Measurements from ENCODE around the gene WNK4. TPM values are rescaled to one million over a fixed set of nuclear protein-coding genes. Genes with fewer than 3 reads are reported as not detected.

The WNK4 gene
- total RNA-seq, 1 donor from 2014 or later, result 0.67 TPM

GRCh38 chr17:42787266-42787665 is 6.9 kb downstream of the WNK4 start:
- no peak overlapping the region for H3K4me3 ChIP-seq (ENCODE audit: low read depth, low read length)
- peaks cover 2% of the 10 kb centered on the region for H3K27me3 ChIP-seq (ENCODE audit: control insufficient read depth, insufficient read depth, low read length)
- DNase-seq (ENCODE audit: low read depth), result no peak
- H3K36me3 ChIP-seq (ENCODE audit: control insufficient read depth, insufficient read depth, low read length), result no peaks in the 10 kb centered on the region
- TF ChIP-seq, protein P1, sequence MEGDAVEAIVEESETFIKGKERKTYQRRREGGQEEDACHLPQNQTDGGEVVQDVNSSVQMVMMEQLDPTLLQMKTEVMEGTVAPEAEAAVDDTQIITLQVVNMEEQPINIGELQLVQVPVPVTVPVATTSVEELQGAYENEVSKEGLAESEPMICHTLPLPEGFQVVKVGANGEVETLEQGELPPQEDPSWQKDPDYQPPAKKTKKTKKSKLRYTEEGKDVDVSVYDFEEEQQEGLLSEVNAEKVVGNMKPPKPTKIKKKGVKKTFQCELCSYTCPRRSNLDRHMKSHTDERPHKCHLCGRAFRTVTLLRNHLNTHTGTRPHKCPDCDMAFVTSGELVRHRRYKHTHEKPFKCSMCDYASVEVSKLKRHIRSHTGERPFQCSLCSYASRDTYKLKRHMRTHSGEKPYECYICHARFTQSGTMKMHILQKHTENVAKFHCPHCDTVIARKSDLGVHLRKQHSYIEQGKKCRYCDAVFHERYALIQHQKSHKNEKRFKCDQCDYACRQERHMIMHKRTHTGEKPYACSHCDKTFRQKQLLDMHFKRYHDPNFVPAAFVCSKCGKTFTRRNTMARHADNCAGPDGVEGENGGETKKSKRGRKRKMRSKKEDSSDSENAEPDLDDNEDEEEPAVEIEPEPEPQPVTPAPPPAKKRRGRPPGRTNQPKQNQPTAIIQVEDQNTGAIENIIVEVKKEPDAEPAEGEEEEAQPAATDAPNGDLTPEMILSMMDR (IDR thresholded peaks at IDR 0.05; ENCODE audit: insufficient read depth, low read length, poor library complexity, severe bottlenecking), result no peak

- no peak for DNase-seq (ENCODE audit: low read depth)
- Histone ChIP-seq H3K27me3 (ENCODE audit: control insufficient read depth, insufficient read depth, low read length) (no peaks in the 10 kb centered on the region), H3K4me3 (ENCODE audit: low read depth, low read length) (no peak overlapping the region), H3K36me3 (ENCODE audit: control insufficient read depth, insufficient read depth, low read length) (peaks cover 1% of the 10 kb centered on the region)
- TF ChIP-seq, protein P1 (IDR thresholded peaks at IDR 0.05; ENCODE audit: insufficient read depth, low read length, poor library complexity, severe bottlenecking), result no peak
Observed at GRCh38 chr17:42791948-42792347, 11.5 kb downstream of the WNK4 start.

GRCh38 chr17:42792545-42792944 is 12.1 kb downstream of the WNK4 start:
- peaks cover 1% of the 10 kb centered on the region for H3K36me3 ChIP-seq (ENCODE audit: control insufficient read depth, insufficient read depth, low read length)
- H3K4me3 ChIP-seq (ENCODE audit: low read depth, low read length), result no peak overlapping the region
- DNase-seq (ENCODE audit: low read depth), result no peak
- TF ChIP-seq, protein P1 (IDR thresholded peaks at IDR 0.05; ENCODE audit: insufficient read depth, low read length, poor library complexity, severe bottlenecking), result no peak
- no peaks in the 10 kb centered on the region for H3K27me3 ChIP-seq (ENCODE audit: control insufficient read depth, insufficient read depth, low read length)

- Histone ChIP-seq H3K27me3 (ENCODE audit: control insufficient read depth, insufficient read depth, low read length) (no peaks in the 10 kb centered on the region), H3K36me3 (ENCODE audit: control insufficient read depth, insufficient read depth, low read length) (peaks cover 1% of the 10 kb centered on the region), H3K4me3 (ENCODE audit: low read depth, low read length) (no peak overlapping the region)
- DNase-seq (ENCODE audit: low read depth), result no peak
- TF ChIP-seq, protein P1 (IDR thresholded peaks at IDR 0.05; ENCODE audit: insufficient read depth, low read length, poor library complexity, severe bottlenecking), result no peak
Observed at GRCh38 chr17:42795061-42795460, 14.7 kb downstream of the WNK4 start.

GRCh38 chr17:42795465-42795864 is 15.1 kb downstream of the WNK4 start:
- Histone ChIP-seq H3K36me3 (ENCODE audit: control insufficient read depth, insufficient read depth, low read length) (peaks cover 1% of the 10 kb centered on the region), H3K27me3 (ENCODE audit: control insufficient read depth, insufficient read depth, low read length) (no peaks in the 10 kb centered on the region), H3K4me3 (ENCODE audit: low read depth, low read length) (no peak overlapping the region)
- DNase-seq (ENCODE audit: low read depth), result no peak
- TF ChIP-seq, protein P1 (IDR thresholded peaks at IDR 0.05; ENCODE audit: insufficient read depth, low read length, poor library complexity, severe bottlenecking), result no peak

GRCh38 chr17:42796066-42796758 is 15.8 kb downstream of the WNK4 start:
- Histone ChIP-seq H3K27me3 (ENCODE audit: control insufficient read depth, insufficient read depth, low read length) (no peaks in the 10 kb centered on the region), H3K36me3 (ENCODE audit: control insufficient read depth, insufficient read depth, low read length) (peaks cover 1% of the 10 kb centered on the region), H3K4me3 (ENCODE audit: low read depth, low read length) (no peak overlapping the region)
- TF ChIP-seq, protein P1 (IDR thresholded peaks at IDR 0.05; ENCODE audit: insufficient read depth, low read length, poor library complexity, severe bottlenecking), result no peak
- no peak for DNase-seq (ENCODE audit: low read depth)

Data from kidney epithelial cell (primary cell).